Aorta (tissue), 5 donors: ENCODE results near the gene EP400. TPM values are rescaled to one million over a fixed set of nuclear protein-coding genes. Genes with fewer than 3 reads are reported as not detected.
A peak's percentile ranks its signal among the peaks of the same experiment; 100 is the strongest.
"Not testable (repeated sequence)": the region's sequence is repeated elsewhere in the genome, so short reads cannot be mapped to it uniquely, and the experiment has no call there.

ENCODE experiments used
- ATAC-seq: fragments of 200-7000 bp; cut with Tn5 transposase; one replicate; pipeline ENCODE4 v1.9.1; 2022; ENCODE audit warnings: moderate library complexity; ENCODE audit not compliant: low FRiP score
- DNase-seq, 2 donors: peaks; one replicate each; pipeline ENCODE4 v3.0.0-alpha.2; 2020
- H3K27ac ChIP-seq, 2 donors: one replicate each; pipeline ENCODE4 v1.5.1; 2013; ENCODE audit warnings: low read length in 2 of 2, mild to moderate bottlenecking in 2 of 2, moderate library complexity in 2 of 2, control low read depth in 1 of 2, inconsistent platforms in 1 of 2, low read depth in 1 of 2
- H3K27me3 ChIP-seq, 2 donors: one replicate each; pipeline ENCODE4 v1.6.1; 2013; ENCODE audit warnings: control low read depth in 1 of 2, low read length in 1 of 2, mild to moderate bottlenecking in 1 of 2, moderate library complexity in 1 of 2; ENCODE audit not compliant: insufficient read depth in 2 of 2, control insufficient read depth in 1 of 2
- H3K36me3 ChIP-seq, 2 donors: one replicate each; pipeline ENCODE4 v1.6.1; 2013; ENCODE audit warnings: control low read depth in 1 of 2, low read length in 1 of 2, mild to moderate bottlenecking in 1 of 2; ENCODE audit not compliant: insufficient read depth in 2 of 2, control insufficient read depth in 1 of 2
- H3K4me1 ChIP-seq, 2 donors: one replicate each; pipeline ENCODE4 v1.6.1; 2013; ENCODE audit warnings: low read length in 2 of 2, control low read depth in 1 of 2, mild to moderate bottlenecking in 1 of 2, moderate library complexity in 1 of 2; ENCODE audit not compliant: insufficient read depth in 2 of 2, control insufficient read depth in 1 of 2
- H3K4me3 ChIP-seq, 2 donors: one replicate each; pipeline ENCODE4 v1.5.1; 2013; ENCODE audit warnings: low read length in 2 of 2, control low read depth in 1 of 2, mild to moderate bottlenecking in 1 of 2
- H3K9me3 ChIP-seq: one replicate; pipeline ENCODE4 v1.6.1; 2013; ENCODE audit warnings: mild to moderate bottlenecking, low read length; ENCODE audit not compliant: control insufficient read depth
- WGBS, 2 donors: extraction: QIAGEN DNeasy Blood & Tissue Kit; methylation state at CpG; one replicate each; pipeline ENCODE4 v1.1.7; 2013; 5-methylcytosine and 5-hydroxymethylcytosine counted together
- intact Hi-C, 2 donors: fragments of 100-400 bp; cut with DNase I; formaldehyde crosslinking; loops; one replicate each; pipeline versions ENCODE4 v1.14.2 to v1.15.0; 2022
- polyA plus RNA-seq, 2 donors: library from polyadenylated mRNA; stranded (reverse); fragments of 200-250 nt; gene quantifications; one replicate each; pipeline ENCODE4 v1.2.3, GENCODE V29; 2013
- total RNA-seq, 2 donors: library from RNA; stranded (reverse); fragmentation: NEBNext Ultra II Directional; extraction: Animal tissue kit (Norgen Biotek cat#: 25700); gene quantifications; one replicate each; pipeline ENCODE4 v1.2.1, GENCODE V29; 2021
- donor health status: healthy with polysubstance abuse.
- donor health status: Bipolar disorder and iron deficiency.
- donor health status: DM: no; HTN: no; CAD: no.
- donor health status: DM: no; HTN: no; CAD: no.
- donor health status: DM: yes; HTN: yes; CAD: no.

EP400 gene
- total and polyA plus RNA-seq, 4 donors, result 2.8 to 52.9 (median 28.1) TPM

GRCh38 chr12:131948713-131949430, 870 bp upstream of the EP400 start:
- 15 to 16% methylated on average over 23 of the region's 23 CpGs for WGBS, 2 donors
- peak overlapping the region; percentile 23 to 50 for H3K27ac ChIP-seq
- not testable (repeated sequence) for H3K4me3 ChIP-seq, H3K9me3 ChIP-seq, H3K36me3 ChIP-seq, H3K4me1 ChIP-seq, H3K27me3 ChIP-seq, DNase-seq
- intact Hi-C loops, result loop anchor here (1.0 to 10.0 kb wide), 3 partner anchors 53 to 234 kb away; partner anchors contain the start of gene SFSWAP (in 1 of the 2)
- ATAC-seq, result peak; percentile 8

GRCh38 chr12:131950182-131950913, 606 bp downstream of the EP400 start:
- intact Hi-C loops, result no loop called here
- Histone ChIP-seq H3K4me3 (peak overlapping the region; percentile 84 to 90), H3K36me3 (no peaks in the 10 kb centered on the region), H3K4me1 (no peaks in the 10 kb centered on the region), H3K9me3 (no peaks in the 10 kb centered on the region), H3K27me3 (no peaks in the 10 kb centered on the region), H3K27ac (peak overlapping the region; percentile 24 to 82)
- WGBS, 2 donors, result 0 to 1% methylated on average over 51 to 79 of the region's 79 CpGs
- peak; percentile 4 for ATAC-seq
- DNase-seq, result peak; percentile 60 to 85

- H3K4me1 ChIP-seq, ATAC-seq, intact Hi-C loops, H3K27ac ChIP-seq, H3K9me3 ChIP-seq, H3K27me3 ChIP-seq, H3K36me3 ChIP-seq, H3K4me3 ChIP-seq: not testable (repeated sequence)
- peak in 1 of 2 donors; percentile 33 for DNase-seq
- WGBS, 2 donors, result 95 to 96% methylated on average over 9 of the region's 9 CpGs
Observed at GRCh38 chr12:131953810-131954209, 4.1 kb downstream of the EP400 start.

- H3K27me3 ChIP-seq, H3K27ac ChIP-seq, H3K4me1 ChIP-seq, H3K4me3 ChIP-seq, intact Hi-C loops, ATAC-seq, H3K36me3 ChIP-seq, H3K9me3 ChIP-seq: not testable (repeated sequence)
- WGBS, 2 donors, result 93 to 95% methylated on average over 12 to 13 of the region's 13 CpGs
- DNase-seq, result peak in 1 of 2 donors; percentile 4
Observed at GRCh38 chr12:131954460-131954859, 4.7 kb downstream of the EP400 start.

GRCh38 chr12:131959116-131959515, 9.4 kb downstream of the EP400 start:
- Histone ChIP-seq H3K36me3 (no peaks in the 10 kb centered on the region), H3K4me3 (no peak overlapping the region), H3K27me3 (no peaks in the 10 kb centered on the region), H3K9me3 (no peaks in the 10 kb centered on the region), H3K4me1 (no peaks in the 10 kb centered on the region), H3K27ac (no peak overlapping the region)
- intact Hi-C loops, result no loop called here
- DNase-seq, result no peak
- WGBS, 2 donors, result 40 to 48% methylated on average over 4 of the region's 4 CpGs
- no peak for ATAC-seq

GRCh38 chr12:131959641-131960589, 10.2 kb downstream of the EP400 start:
- intact Hi-C loops, result no loop called here
- 76 to 80% methylated on average over 16 of the region's 16 CpGs for WGBS, 2 donors
- DNase-seq, result peak in 1 of 2 donors; percentile 68
- no peaks in the 10 kb centered on the region for H3K36me3 ChIP-seq
- H3K4me1 ChIP-seq, result no peaks in the 10 kb centered on the region
- H3K27ac ChIP-seq, result no peak overlapping the region
- H3K27me3 ChIP-seq, result no peaks in the 10 kb centered on the region
- no peaks in the 10 kb centered on the region for H3K9me3 ChIP-seq
- H3K4me3 ChIP-seq, result no peak overlapping the region
- peak; percentile 11 for ATAC-seq

- peak in 1 of 2 donors; percentile 50 for DNase-seq
- 89 to 90% methylated on average over 15 to 23 of the region's 30 CpGs for WGBS, 2 donors
- not testable (repeated sequence) for H3K4me1 ChIP-seq
Observed at GRCh38 chr12:131960590-131961325, 11.0 kb downstream of the EP400 start.

GRCh38 chr12:131961328-131961727, 11.6 kb downstream of the EP400 start:
- peak in 1 of 2 donors; percentile 11 for DNase-seq
- H3K9me3 ChIP-seq, intact Hi-C loops, H3K4me3 ChIP-seq, H3K4me1 ChIP-seq, ATAC-seq, H3K27me3 ChIP-seq, H3K36me3 ChIP-seq, H3K27ac ChIP-seq: not testable (repeated sequence)
- WGBS, 2 donors, result 86 to 93% methylated on average over 1 to 13 of the region's 20 CpGs

More at GRCh38 chr12:131960590-131961325, 11.0 kb downstream of the EP400 start:
- intact Hi-C loops, H3K27ac ChIP-seq, H3K4me3 ChIP-seq, ATAC-seq, H3K36me3 ChIP-seq, H3K9me3 ChIP-seq, H3K27me3 ChIP-seq: not testable (repeated sequence)
